HepG2 (cell line): ENCODE results near the gene SDHAF3. TPM values are rescaled to one million over a fixed set of nuclear protein-coding genes. Genes with fewer than 3 reads are reported as not detected.
"Not testable (repeated sequence)": the region's sequence is repeated elsewhere in the genome, so short reads cannot be mapped to it uniquely, and the experiment has no call there.

ENCODE experiments used
- ATAC-seq: fragments of 200-7000 bp; cut with Tn5 transposase; 3 replicates; pipeline ENCODE4 v1.9.1; 2020; ENCODE audit warnings: mild to moderate bottlenecking, moderate library complexity
- BruUV-seq: library from RNA; stranded (reverse); fragments of 400-500 nt; replicated peaks from 2 replicates; lab custom pipeline; 2021; lab: Mats Ljungman, UMichigan
- CTCF ChIA-PET: fragments of 300-600 bp; formaldehyde crosslinking; extraction: SDS; loops from one replicate; lab custom pipeline; 2021; ENCODE audit warnings: low total read pairs, inconsistent platforms, low intra/inter-chr PET ratio; lab: Yijun Ruan, JAX
- POLR2A ChIA-PET: fragments of 350-600 bp; sonication (Branson Sonifier 250); formaldehyde crosslinking; loops from one replicate; lab custom pipeline; 2020; ENCODE audit warnings: antibody characterized with exemption, inconsistent platforms; lab: Yijun Ruan, JAX
- DNase-seq: peaks from one replicate; pipeline ENCODE4 v3.0.0-alpha.2; 2015; ENCODE audit warnings: low spot score
- FAIRE-seq: peaks from 3 replicates; lab custom pipeline; 2011; peaks lifted over from hg19 to GRCh38; lab: Jason Lieb, UNC
- H2AFZ ChIP-seq: one replicate; pipeline ENCODE4 v1.6.1; 2011; ENCODE audit warnings: low read length, inconsistent platforms
- H3K27ac ChIP-seq: fragments of 300-600 bp; 3 replicates; pipeline ENCODE4 v1.8.0; 2011; ENCODE audit warnings: mixed run types, mild to moderate bottlenecking, mixed read lengths, low read length, inconsistent platforms; ENCODE audit not compliant: insufficient read depth; ENCODE audit errors: extremely low read length
- H3K27me3 ChIP-seq, 2 experiments: fragments of 200-600 bp in 1 of 2; 2 replicates in 1 of 2; 3 replicates in 1 of 2; pipeline versions ENCODE4 v1.6.0 to v1.8.0; 2011; ENCODE audit warnings: low read length in 2 of 2, mild to moderate bottlenecking in 2 of 2, moderate library complexity in 2 of 2, inconsistent platforms in 1 of 2; ENCODE audit not compliant: insufficient read depth in 2 of 2, control insufficient read depth in 1 of 2
- H3K36me3 ChIP-seq, 2 experiments: fragments of 200-600 bp in 1 of 2; replicated peaks in 1 of 2; 2 replicates in 1 of 2; 3 replicates in 1 of 2; pipeline versions ENCODE4 v1.5.1 to v1.8.0; 2011; ENCODE audit warnings: low read length in 2 of 2, inconsistent platforms in 1 of 2; ENCODE audit not compliant: insufficient read depth in 2 of 2, control insufficient read depth in 1 of 2
- H3K4me1 ChIP-seq: 2 replicates; pipeline ENCODE4 v1.5.1; 2012; ENCODE audit warnings: low read length, inconsistent platforms; ENCODE audit not compliant: insufficient read depth
- H3K4me2 ChIP-seq: 2 replicates; pipeline ENCODE4 v1.6.0; 2011; ENCODE audit warnings: low read depth, low read length, inconsistent platforms
- H3K4me3 ChIP-seq, 3 experiments: fragments of 200-600 bp in 1 of 3; sonication (generic), shearing (Covaris generic) in 1 of 3; replicated peaks in 1 of 3; 2 replicates each; pipeline ENCODE4 v1.5.1; 2011 to 2016; ENCODE audit warnings: low read length in 3 of 3, inconsistent platforms in 2 of 3, low read depth in 2 of 3, mild to moderate bottlenecking in 2 of 3, control low read depth in 1 of 3, mixed read lengths in 1 of 3; ENCODE audit not compliant: insufficient read depth in 1 of 3
- H3K79me2 ChIP-seq: one replicate; pipeline ENCODE4 v1.6.1; 2011; ENCODE audit warnings: low read length, inconsistent platforms; ENCODE audit not compliant: insufficient read depth
- H3K9ac ChIP-seq: 2 replicates; pipeline ENCODE4 v1.6.0; 2011; ENCODE audit warnings: mild to moderate bottlenecking, low read depth, low read length, inconsistent platforms; ENCODE audit not compliant: insufficient read depth
- H3K9me3 ChIP-seq: 2 replicates; pipeline ENCODE4 v1.5.1; 2012; ENCODE audit warnings: mild to moderate bottlenecking, low read length
- H4K20me1 ChIP-seq: 2 replicates; pipeline ENCODE4 v1.6.0; 2011; ENCODE audit warnings: inconsistent platforms, mild to moderate bottlenecking, low read length, moderate library complexity; ENCODE audit not compliant: insufficient read depth
- ERF ChIP-seq: IDR thresholded peaks from 2 replicates; pipeline ENCODE4 v1.6.1; 2018; ENCODE audit warnings: missing biosample characterization, missing genetic modification reagents
- HMG20B ChIP-seq: conservative IDR thresholded peaks from 2 replicates; pipeline ENCODE4 v1.6.1; 2016; ENCODE audit warnings: missing genetic modification reagents, missing compliant biosample characterization
- HMGXB4 ChIP-seq, 2 experiments: sonication (generic) in 1 of 2; formaldehyde crosslinking in 1 of 2; IDR thresholded peaks; 2 replicates each; pipeline versions ENCODE4 v1.4.0 to v1.6.1; 2018 to 2020; ENCODE audit warnings: missing genetic modification reagents in 2 of 2, borderline replicate concordance in 1 of 2, low read depth in 1 of 2, mild to moderate bottlenecking in 1 of 2, missing biosample characterization in 1 of 2
- KAT8 ChIP-seq: IDR thresholded peaks from 2 replicates; pipeline ENCODE4 v1.6.1; 2016; ENCODE audit warnings: missing genetic modification reagents, missing compliant biosample characterization
- MEIS2 ChIP-seq: sonication (generic); formaldehyde crosslinking; IDR thresholded peaks from 2 replicates; pipeline ENCODE4 v1.9.0; 2021; ENCODE audit warnings: mild to moderate bottlenecking, missing genetic modification reagents
- NCOA1 ChIP-seq: sonication (generic); formaldehyde crosslinking; IDR thresholded peaks from 2 replicates; pipeline ENCODE4 v1.9.0; 2021; ENCODE audit warnings: missing genetic modification reagents
- NR2F1 ChIP-seq, 2 experiments: fragments of 450-650 bp in 1 of 2; formaldehyde crosslinking in 1 of 2; IDR thresholded peaks; 2 replicates each; pipeline versions ENCODE4 v1.5.0 to v1.6.1; 2016 to 2020; ENCODE audit warnings: mild to moderate bottlenecking in 1 of 2, missing compliant biosample characterization in 1 of 2, missing genetic modification reagents in 1 of 2, moderate library complexity in 1 of 2
- ZC3H4 ChIP-seq: sonication (generic); formaldehyde crosslinking; IDR thresholded peaks from 2 replicates; pipeline ENCODE4 v1.4.0; 2020; ENCODE audit warnings: missing genetic modification reagents, borderline replicate concordance
- ZFP1 ChIP-seq: IDR thresholded peaks from 2 replicates; pipeline ENCODE4 v1.6.1; 2016
- ZNF589 ChIP-seq: sonication (generic); formaldehyde crosslinking; conservative IDR thresholded peaks from 2 replicates; pipeline ENCODE4 v1.8.0; 2022; ENCODE audit warnings: mild to moderate bottlenecking, moderate library complexity, missing genetic modification reagents
- ZNF607 ChIP-seq: sonication (generic); formaldehyde crosslinking; IDR thresholded peaks from 2 replicates; pipeline ENCODE4 v1.5.1; 2020; ENCODE audit warnings: missing genetic modification reagents, mild to moderate bottlenecking, borderline replicate concordance
- ZNF674 ChIP-seq: sonication (generic); formaldehyde crosslinking; IDR thresholded peaks from 2 replicates; pipeline ENCODE4 v1.5.0; 2020; ENCODE audit warnings: low read depth, mild to moderate bottlenecking, missing genetic modification reagents
- WGBS: methylation state at CpG from one replicate; pipeline ENCODE4 v1.1.6; 2017; ENCODE audit warnings: low lambda C conversion rate; 5-methylcytosine and 5-hydroxymethylcytosine counted together
- in situ Hi-C: cut with HindIII; loops from 2 replicates; pipeline ENCODE4 v1.10.0; 2017; ENCODE audit warnings: low pct_unique_long_range_greater_than_20kb; ENCODE audit not compliant: extremely low pct_ligation_motif_present
- intact Hi-C: fragments of 100-400 bp; cut with micrococcal nuclease; formaldehyde crosslinking; loops from one replicate; pipeline ENCODE4 v1.10.0; 2022; ENCODE audit not compliant: unreplicated experiment
- polyA plus RNA-seq, 8 experiments: library from polyadenylated mRNA; depleted of rRNA in 3 of 8; stranded (reverse) in 7 of 8; unstranded in 1 of 8; fragments of >200 nt; fragmentation: Illumina TruSeq in 4 of 8; extraction: Trizol in 4 of 8; gene quantifications; 2 replicates each; pipeline versions ENCODE4 v1.2.1 to v1.2.3, GENCODE V29; 2011 to 2016; ENCODE audit warnings: low read depth in 4 of 8, missing spikeins in 1 of 8, mixed read lengths in 1 of 8; ENCODE audit not compliant: insufficient read depth in 1 of 8
- total RNA-seq, 5 experiments: library from RNA; depleted of rRNA; stranded (reverse); fragments of >200 nt; fragmentation: Illumina TruSeq; extraction: Trizol; gene quantifications; 2 replicates each; pipeline ENCODE4 v1.2.3, GENCODE V29; 2016; ENCODE audit warnings: low read depth in 1 of 5

Gene SDHAF3
- total and polyA plus RNA-seq, 2 of the 13 experiments (the other 11 are each of a cell fraction or from before 2014, with no cell fraction given): 15.2 to 32.6 TPM

DNA sequence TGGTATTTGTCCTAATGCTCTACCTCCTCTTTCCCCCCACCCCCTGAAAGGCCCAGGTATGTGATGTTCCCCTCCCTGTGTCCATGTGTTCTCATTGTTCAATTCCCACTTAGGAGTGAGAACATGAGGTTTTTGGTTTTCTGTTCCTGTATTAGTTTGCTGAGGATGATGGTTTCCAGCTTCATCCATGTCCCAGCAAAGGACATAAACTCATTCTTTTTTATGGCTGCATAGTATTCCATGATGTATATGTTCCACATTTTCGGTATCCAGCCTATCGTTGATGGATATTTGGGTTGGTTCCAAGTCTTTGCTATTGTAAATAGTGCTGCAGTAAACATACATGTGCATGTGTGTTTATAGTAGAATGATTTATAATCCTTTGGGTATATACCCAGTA, 5.6 kb downstream of the SDHAF3 start:
- DNase-seq, POLR2A ChIA-PET, intact Hi-C loops, H3K27ac ChIP-seq, H3K4me3 ChIP-seq, H3K9me3 ChIP-seq, ATAC-seq, CTCF ChIA-PET, in situ Hi-C loops, H3K36me3 ChIP-seq, H3K27me3 ChIP-seq, H3K4me2 ChIP-seq, BruUV-seq, H4K20me1 ChIP-seq, FAIRE-seq, H2AFZ ChIP-seq, H3K9ac ChIP-seq: not testable (repeated sequence)
- H3K79me2 ChIP-seq: peaks cover 60% of the 10 kb centered on the region
- H3K4me1 ChIP-seq: peaks cover 23% of the 10 kb centered on the region
- 100% methylated on average over 1 of the region's 2 CpGs for WGBS

- no peak for TF ChIP-seq HMG20B
- no peak for TF ChIP-seq ZNF674 (CRISPR knock-in tag)
- TF ChIP-seq KAT8 (CRISPR knock-in tag): no peak
- no peak for TF ChIP-seq ZNF589 (CRISPR knock-in tag)
- TF ChIP-seq ERF (CRISPR knock-in tag): no peak
- TF ChIP-seq HMGXB4 (CRISPR knock-in tag; IDR thresholded peaks at IDR 0.05; ENCODE audit: borderline replicate concordance in 1 of 2, low read depth in 1 of 2): no peak
- TF ChIP-seq NCOA1 (CRISPR knock-in tag): no peak
- TF ChIP-seq ZC3H4: no peak
- no peak for TF ChIP-seq NR2F1 (CRISPR knock-in tag; IDR thresholded peaks at IDR 0.05)
- no peak for TF ChIP-seq ZFP1
- TF ChIP-seq MEIS2 (CRISPR knock-in tag): no peak
- no peak for TF ChIP-seq ZNF607 (CRISPR knock-in tag)
- TF ChIP-seq, all 625 proteins: peak for 0
- intact Hi-C loops (no loop called here), in situ Hi-C loops (no loop called here)
- Histone ChIP-seq H3K27me3 (no peaks in the 10 kb centered on the region), H3K36me3 (no peaks in the 10 kb centered on the region), H3K9me3 (no peaks in the 10 kb centered on the region), H2AFZ (no peak overlapping the region), H3K4me1 (no peaks in the 10 kb centered on the region), H3K27ac (no peak overlapping the region), H3K4me2 (no peak overlapping the region), H3K9ac (no peak overlapping the region), H3K4me3 (no peak overlapping the region), H3K79me2 (peaks cover 49% of the 10 kb centered on the region), H4K20me1 (no peaks in the 10 kb centered on the region)
- BruUV-seq: no TSS peak
- 93% methylated on average over 10 of the region's 15 CpGs for WGBS
- DNase-seq (no peak), ATAC-seq (no peak), FAIRE-seq (no peak)
- POLR2A ChIA-PET: no interaction called here
- CTCF ChIA-PET: no interaction called here
Measured at GRCh38 chr7:97126483-97127171, 9.1 kb downstream of the SDHAF3 start.
